ENCODE data around the gene LIME1.

Gene LIME1

GRCh38 chr20:63732118-63733095 is 4.1 kb upstream of the LIME1 start:
- Histone ChIP-seq H3K9me3 (ENCODE audit: control insufficient read depth, insufficient read depth, low read length) (no peaks in the 10 kb centered on the region; the same call in 1 of the 2 replicates), H3K9me2 (replicated peaks; ENCODE audit: control insufficient read depth, low read length) (no peaks in the 10 kb centered on the region), H3K4me1 (ENCODE audit: control insufficient read depth, low read length) (peaks cover 51% of the 10 kb centered on the region), H3K4me3 (ENCODE audit: low read length) (no peak overlapping the region), H3K27ac (ENCODE audit: low read depth, low read length) (no peak overlapping the region), H3K4me2 (ENCODE audit: low read length) (no peak overlapping the region), H3K27me3 (ENCODE audit: control insufficient read depth, low read length) (no peaks in the 10 kb centered on the region), H3F3A (ENCODE audit: control insufficient read depth, insufficient read depth) (peaks cover 16% of the 10 kb centered on the region), H3K36me3 (ENCODE audit: control insufficient read depth, low read length) (peaks cover 59% of the 10 kb centered on the region), H4K20me1 (ENCODE audit: control insufficient read depth, insufficient read depth, low read depth, low read length) (no peaks in the 10 kb centered on the region), H3K79me2 (ENCODE audit: control insufficient read depth, low read length) (peaks cover 29% of the 10 kb centered on the region)
- TF ChIP-seq CTCF (IDR thresholded peaks at IDR 0.05; ENCODE audit: low read depth, low read length, poor library complexity, severe bottlenecking) (no peak), EZH2phosphoT487 (IDR thresholded peaks at IDR 0.05; ENCODE audit: borderline replicate concordance, low read length) (no peak)

GRCh38 chr20:63733117-63733516 is 3.3 kb upstream of the LIME1 start:
- H3K27ac ChIP-seq (ENCODE audit: low read depth, low read length) = no peak overlapping the region
- H3K79me2 ChIP-seq (ENCODE audit: control insufficient read depth, low read length) = peaks cover 29% of the 10 kb centered on the region

GRCh38 chr20:63733579-63734081 is 2.8 kb upstream of the LIME1 start:
- no peak overlapping the region for H3K4me2 ChIP-seq (ENCODE audit: low read length)

More at GRCh38 chr20:63733117-63733516, 3.3 kb upstream of the LIME1 start:
- Histone ChIP-seq H4K20me1 (ENCODE audit: control insufficient read depth, insufficient read depth, low read depth, low read length) (no peaks in the 10 kb centered on the region), H3K9me3 (ENCODE audit: control insufficient read depth, insufficient read depth, low read length) (no peaks in the 10 kb centered on the region; the same call in 1 of the 2 replicates), H3K27me3 (ENCODE audit: control insufficient read depth, low read length) (no peaks in the 10 kb centered on the region), H3K4me1 (ENCODE audit: control insufficient read depth, low read length) (peaks cover 50% of the 10 kb centered on the region), H3K9me2 (replicated peaks; ENCODE audit: control insufficient read depth, low read length) (no peaks in the 10 kb centered on the region), H3K4me2 (ENCODE audit: low read length) (no peak overlapping the region), H3K4me3 (ENCODE audit: low read length) (no peak overlapping the region), H3K36me3 (ENCODE audit: control insufficient read depth, low read length) (peaks cover 54% of the 10 kb centered on the region), H3F3A (ENCODE audit: control insufficient read depth, insufficient read depth) (peaks cover 10% of the 10 kb centered on the region; the same call in 1 of the 2 replicates)
- no peak for TF ChIP-seq CTCF (IDR thresholded peaks at IDR 0.05; ENCODE audit: low read depth, low read length, poor library complexity, severe bottlenecking)
- no peak for TF ChIP-seq EZH2phosphoT487 (IDR thresholded peaks at IDR 0.05; ENCODE audit: borderline replicate concordance, low read length)

More at GRCh38 chr20:63733579-63734081, 2.8 kb upstream of the LIME1 start:
- H3K9me2 ChIP-seq (replicated peaks; ENCODE audit: control insufficient read depth, low read length) = no peaks in the 10 kb centered on the region
- H3K27ac ChIP-seq (ENCODE audit: low read depth, low read length) = no peak overlapping the region
- H3K4me1 ChIP-seq (ENCODE audit: control insufficient read depth, low read length) = peaks cover 50% of the 10 kb centered on the region
- H3K4me3 ChIP-seq (ENCODE audit: low read length) = no peak overlapping the region
- H3K36me3 ChIP-seq (ENCODE audit: control insufficient read depth, low read length) = peaks cover 51% of the 10 kb centered on the region
- peaks cover 29% of the 10 kb centered on the region for H3K79me2 ChIP-seq (ENCODE audit: control insufficient read depth, low read length)
- no peaks in the 10 kb centered on the region for H4K20me1 ChIP-seq (ENCODE audit: control insufficient read depth, insufficient read depth, low read depth, low read length)
- H3F3A ChIP-seq (ENCODE audit: control insufficient read depth, insufficient read depth) = peaks cover 10% of the 10 kb centered on the region; the same call in 1 of the 2 replicates
- H3K27me3 ChIP-seq (ENCODE audit: control insufficient read depth, low read length) = no peaks in the 10 kb centered on the region
- TF ChIP-seq EZH2phosphoT487 (IDR thresholded peaks at IDR 0.05; ENCODE audit: borderline replicate concordance, low read length) (no peak), CTCF (IDR thresholded peaks at IDR 0.05; ENCODE audit: low read depth, low read length, poor library complexity, severe bottlenecking) (no peak)
- H3K9me3 ChIP-seq (ENCODE audit: control insufficient read depth, insufficient read depth, low read length) = no peaks in the 10 kb centered on the region; the same call in 1 of the 2 replicates
